HG02885 (cell line): ENCODE measurements around the gene ADISSP.

ENCODE experiments used
- ATAC-seq: cut with Tn5 transposase; IDR thresholded peaks from one replicate; pipeline ENCODE4 v1.9.1; 2021; ENCODE audit warnings: mild to moderate bottlenecking; ENCODE audit not compliant: unreplicated experiment, poor library complexity

Gene ADISSP

DNA sequence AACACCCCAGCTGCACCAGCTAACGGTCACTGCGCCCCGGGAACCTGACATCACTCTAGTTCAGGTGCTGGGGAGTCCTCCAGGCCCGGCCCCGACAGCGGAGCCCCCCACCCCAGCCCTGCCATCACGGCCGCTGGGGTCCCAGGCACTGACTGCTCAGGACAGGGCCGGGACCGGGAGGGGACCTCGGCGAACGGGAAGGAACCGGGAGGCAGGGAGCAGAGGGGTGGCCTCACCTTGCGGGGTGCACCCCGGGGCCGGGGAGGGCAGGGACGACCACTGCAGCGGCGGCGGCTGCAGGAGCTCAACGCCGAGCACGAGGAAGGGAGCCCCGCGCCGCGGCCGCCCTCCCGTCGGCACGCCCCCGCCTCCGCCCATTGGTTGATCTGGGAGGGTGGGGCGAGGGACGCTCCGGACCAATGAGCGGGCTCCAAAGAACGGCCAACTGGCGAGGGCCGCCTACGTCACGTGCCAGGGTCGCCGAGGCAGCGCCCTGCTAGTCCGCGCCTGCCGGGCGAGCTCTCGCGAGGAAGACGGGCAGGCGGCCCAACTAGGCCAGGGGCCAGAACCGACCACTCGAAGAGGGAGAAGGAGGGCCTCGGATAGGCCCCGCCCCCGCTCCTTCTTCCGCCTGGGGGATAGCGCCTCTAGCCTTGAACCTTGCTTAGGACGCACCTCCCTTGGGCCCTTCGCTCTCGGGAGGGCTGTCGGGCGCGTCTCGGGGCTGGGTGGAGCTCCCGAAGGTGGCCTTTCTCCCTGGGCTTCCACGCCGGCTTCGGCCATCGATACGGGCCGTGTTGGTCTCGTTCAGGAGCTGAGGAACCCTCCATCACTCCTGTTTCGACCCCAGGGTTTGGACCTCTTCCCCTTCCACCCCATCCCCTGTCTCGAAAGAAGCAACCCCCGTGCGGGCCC is at the start of gene ADISSP:
Gene ADISSP (minus strand): TSS at position 327 of the 915 bp plus-strand sequence. CDS start 7,653 bp downstream, outside the sequence.
- ATAC-seq = peak; percentile 95

GRCh38 chr20:3815703-3816315 is 48.3 kb upstream of the ADISSP start:
- ATAC-seq = no peak

GRCh38 chr20:3814928-3815495 is 47.5 kb upstream of the ADISSP start:
- no peak for ATAC-seq

DNA sequence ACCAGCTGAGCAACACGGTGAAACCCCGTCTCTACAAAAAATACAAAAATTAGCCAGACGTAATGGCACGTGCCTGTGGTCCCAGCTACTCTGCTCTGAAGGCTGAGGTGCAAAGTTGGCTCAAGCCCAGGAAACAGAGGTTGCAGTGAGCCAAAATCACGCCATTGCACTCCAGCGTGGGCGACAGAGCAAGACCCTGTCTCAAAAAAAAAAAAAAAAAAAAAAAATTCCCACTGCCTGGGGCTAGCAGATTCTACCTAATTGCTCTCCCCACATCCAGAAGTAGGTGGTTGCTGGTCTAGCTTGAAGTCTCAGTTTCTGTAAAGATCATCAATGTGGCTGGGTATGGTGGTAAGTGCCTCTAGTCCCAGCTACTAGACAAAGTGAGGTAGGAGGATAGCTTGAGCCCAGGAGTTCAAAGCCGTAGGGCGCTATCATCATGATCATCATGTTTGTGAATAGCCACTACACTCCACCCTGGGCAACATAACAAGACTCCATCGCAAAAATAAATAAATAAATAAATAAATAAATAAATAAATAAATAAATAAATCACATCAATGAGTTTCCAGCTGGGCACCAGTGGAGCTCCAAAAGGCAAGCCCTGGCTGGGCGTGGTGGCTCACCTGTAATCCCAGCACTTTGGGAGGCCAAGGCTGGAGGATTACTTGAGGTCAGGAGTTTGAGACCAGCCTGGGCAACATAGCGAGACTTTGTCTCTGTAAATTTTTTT is 46.5 kb upstream of the ADISSP start:
- no peak for ATAC-seq

DNA sequence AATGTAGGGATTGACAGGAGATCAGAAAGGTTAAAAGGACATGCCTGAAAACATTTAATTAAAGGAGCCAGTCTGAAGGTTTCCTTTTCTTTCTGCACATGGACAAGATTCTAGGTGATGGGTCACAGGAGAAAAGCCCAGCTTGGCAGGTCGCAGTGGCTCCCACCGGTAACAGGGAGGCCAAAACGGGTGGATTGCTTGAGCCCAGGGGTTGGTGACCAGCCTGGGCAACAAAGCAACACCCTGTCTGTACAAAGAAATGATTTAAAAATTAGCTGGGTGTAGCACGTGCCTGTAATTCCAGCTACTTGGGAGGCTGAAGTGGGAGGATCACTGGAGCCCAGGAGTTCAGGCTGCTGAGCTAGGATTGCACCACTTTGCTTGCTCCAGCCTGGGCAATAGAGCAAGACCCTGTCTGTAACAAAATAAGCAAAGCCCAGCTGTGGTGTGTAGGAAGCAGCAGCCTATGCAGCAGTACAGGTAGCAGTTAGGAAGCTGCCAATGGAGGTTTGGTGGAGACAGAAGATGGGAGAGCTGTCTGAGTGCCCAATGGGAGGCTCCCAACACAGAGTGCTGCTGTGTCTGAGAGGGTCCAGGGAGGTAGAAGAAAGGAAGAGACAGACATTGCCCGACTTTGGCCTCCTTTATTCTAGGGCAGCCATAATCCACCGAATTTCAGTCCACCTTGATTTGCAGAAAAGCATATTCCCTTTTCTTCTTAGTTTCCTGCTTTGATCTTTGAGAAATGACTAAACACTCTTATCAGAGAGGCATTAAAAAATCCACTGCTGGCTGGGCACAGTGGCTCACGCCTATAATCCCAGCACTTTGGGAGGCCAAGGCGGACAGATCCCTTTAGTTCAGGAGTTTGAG is 45.7 kb upstream of the ADISSP start:
- ATAC-seq = no peak

DNA sequence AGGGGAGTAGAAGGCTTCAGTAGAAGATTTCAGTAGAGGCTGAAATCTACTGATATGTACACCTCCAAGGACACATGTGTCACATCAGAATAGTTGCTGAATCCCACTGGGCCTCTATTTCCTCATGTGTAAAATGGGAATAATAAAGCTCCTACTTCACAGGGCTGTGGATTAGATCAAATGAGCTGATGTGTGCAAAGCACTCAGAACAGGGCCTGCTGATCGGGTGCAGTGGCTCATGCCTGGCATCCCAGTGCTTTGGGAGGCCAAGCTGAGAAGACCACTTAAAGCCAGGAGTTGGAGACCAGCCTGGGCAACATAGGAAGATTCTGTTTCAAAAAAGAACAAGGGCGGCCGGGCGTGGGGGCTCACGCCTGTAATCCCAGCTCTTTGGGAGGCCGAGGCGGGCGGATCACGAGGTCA is 44.7 kb upstream of the ADISSP start:
- no peak for ATAC-seq

DNA sequence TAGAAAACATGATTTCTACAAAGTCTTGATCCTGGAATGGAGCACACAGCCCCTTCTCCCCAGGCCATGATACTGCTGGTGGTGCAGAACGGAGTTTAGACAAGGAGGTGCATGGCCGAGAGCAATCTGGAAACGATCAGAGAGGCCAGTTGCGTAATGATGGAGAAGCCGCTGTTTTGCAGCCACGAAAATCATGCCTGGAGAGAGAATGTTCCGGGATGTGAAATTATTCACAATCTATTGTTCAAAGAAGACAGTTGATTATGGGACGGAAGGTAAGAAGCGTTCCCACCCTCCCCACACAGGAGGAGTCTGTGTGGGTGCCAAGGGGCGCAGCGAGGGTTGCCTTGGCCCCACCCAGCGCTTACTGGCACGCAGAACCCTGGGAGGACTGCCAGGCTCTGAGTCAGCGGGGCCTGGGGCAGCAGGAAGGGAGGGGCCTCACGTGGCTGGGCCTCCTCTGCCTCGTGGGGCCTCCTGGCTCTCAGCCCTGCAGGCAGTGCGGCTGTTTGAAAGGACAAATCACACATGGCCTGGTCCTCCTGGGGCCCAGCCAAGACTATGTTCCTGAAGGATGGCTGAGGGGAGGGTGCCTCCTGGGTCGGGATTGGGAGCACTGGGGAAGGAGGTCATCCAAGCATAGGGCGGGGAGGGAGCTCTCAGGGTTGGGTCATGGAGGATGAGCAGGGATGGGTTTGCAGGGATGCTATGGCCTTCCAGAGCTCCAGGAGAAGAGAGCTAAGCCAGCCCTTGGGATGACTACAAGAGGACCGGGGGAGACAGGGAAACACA is 44.1 kb upstream of the ADISSP start:
- no peak for ATAC-seq

GRCh38 chr20:3808544-3808943 is 41.0 kb upstream of the ADISSP start:
- no peak for ATAC-seq

GRCh38 chr20:3804781-3805180 is 37.2 kb upstream of the ADISSP start:
- no peak for ATAC-seq

- ATAC-seq = no peak
Measured at GRCh38 chr20:3804254-3804751, 36.8 kb upstream of the ADISSP start.

- no peak for ATAC-seq
Measured at GRCh38 chr20:3803854-3804253, 36.3 kb upstream of the ADISSP start.

DNA sequence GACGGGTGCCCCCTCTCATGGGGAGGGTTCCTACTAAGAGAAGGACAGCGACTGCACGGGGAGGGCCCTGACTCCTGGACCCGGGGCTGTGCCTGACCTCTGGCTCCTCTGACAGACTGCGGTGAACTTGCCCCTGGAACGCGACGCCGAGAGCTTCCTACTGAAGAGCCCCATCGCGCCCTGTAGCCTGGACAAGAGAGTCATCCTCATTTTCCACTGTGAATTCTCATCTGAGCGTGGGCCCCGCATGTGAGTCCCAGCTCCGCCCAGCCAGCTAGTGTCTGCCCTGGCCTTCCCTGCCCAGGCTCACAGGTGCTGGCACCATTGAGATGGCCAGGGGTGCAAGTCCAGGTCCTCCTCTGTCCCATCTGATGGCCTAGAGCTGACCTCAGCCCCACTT is 35.7 kb upstream of the ADISSP start:
- ATAC-seq = no peak

DNA sequence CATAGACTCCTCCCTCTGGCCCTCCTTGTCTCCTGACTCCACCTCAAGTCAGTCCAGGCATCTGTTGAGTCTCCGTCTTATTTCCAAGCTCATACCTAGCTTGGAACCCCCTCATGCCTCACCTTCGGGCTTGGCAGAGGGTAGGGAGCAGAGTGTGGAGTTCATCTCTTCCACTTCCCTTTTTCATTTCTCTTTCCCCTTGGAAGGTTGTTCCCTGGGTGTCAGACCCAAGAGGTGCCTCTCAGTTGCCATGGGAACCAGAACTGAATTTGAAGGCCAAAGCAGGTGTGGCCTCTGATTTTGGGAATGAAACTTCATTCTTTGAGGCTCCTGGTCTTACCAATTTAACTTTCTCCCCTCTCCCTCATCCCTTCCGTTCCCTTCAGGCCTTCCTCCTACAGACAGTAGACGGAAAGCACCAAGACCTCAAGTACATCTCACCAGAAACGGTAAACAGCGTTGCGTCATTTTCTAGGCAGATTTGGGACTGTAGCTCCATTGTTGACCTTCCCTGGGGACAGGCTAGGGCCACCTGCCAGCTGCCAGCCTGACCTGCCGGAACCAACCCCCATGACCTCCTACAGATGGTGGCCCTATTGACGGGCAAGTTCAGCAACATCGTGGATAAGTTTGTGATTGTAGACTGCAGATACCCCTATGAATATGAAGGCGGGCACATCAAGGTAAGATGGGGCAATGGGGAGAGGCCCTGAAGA is 35.1 kb upstream of the ADISSP start:
- no peak for ATAC-seq

DNA sequence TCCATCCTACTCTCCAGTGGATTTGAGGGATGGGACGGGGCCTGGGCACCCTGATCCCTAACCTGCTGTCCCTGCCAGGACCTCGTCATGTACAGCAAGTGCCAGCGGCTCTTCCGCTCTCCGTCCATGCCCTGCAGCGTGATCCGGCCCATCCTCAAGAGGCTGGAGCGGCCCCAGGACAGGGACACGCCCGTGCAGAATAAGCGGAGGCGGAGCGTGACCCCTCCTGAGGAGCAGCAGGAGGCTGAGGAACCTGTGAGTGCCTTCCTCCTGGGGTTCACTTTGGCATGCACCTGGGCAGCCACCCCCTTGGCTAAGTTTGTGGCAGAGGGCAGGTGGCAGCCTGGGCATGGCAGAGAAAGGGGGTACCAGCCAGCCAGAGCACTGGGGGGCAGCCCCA is 34.3 kb upstream of the ADISSP start:
- ATAC-seq = no peak

- no peak for ATAC-seq
Measured at GRCh38 chr20:3801299-3801698, 33.7 kb upstream of the ADISSP start.

GRCh38 chr20:3800878-3801260 is 33.3 kb upstream of the ADISSP start:
- ATAC-seq = no peak

- no peak for ATAC-seq
Measured at GRCh38 chr20:3800256-3800877, 32.8 kb upstream of the ADISSP start.

- no peak for ATAC-seq
Measured at GRCh38 chr20:3798908-3799248, 31.3 kb upstream of the ADISSP start.
